HCT116 (cell line): ENCODE data around the gene UBE3D. TPM values are rescaled to one million over a fixed set of nuclear protein-coding genes. Genes with fewer than 3 reads are reported as not detected.

Source experiments
- ATAC-seq: fragments of 200-7000 bp; cut with Tn5 transposase; 2 replicates; pipeline ENCODE4 v1.9.1; 2020; ENCODE audit warnings: mild to moderate bottlenecking, moderate library complexity
- BruUV-seq: library from RNA; stranded (reverse); fragments of 400-500 nt; replicated peaks from 2 replicates; lab custom pipeline; 2021; lab: Mats Ljungman, UMichigan
- CTCF ChIA-PET: fragments of 300-600 bp; sonication (Branson Sonifier 250); formaldehyde crosslinking; loops from one replicate; lab custom pipeline; 2021; ENCODE audit warnings: antibody characterized with exemption; lab: Charles Lee
- POLR2A ChIA-PET: fragments of 300-600, 350-600 bp; sonication (Branson Sonifier 250); formaldehyde crosslinking; loops from one replicate; lab custom pipeline; 2021; ENCODE audit warnings: antibody characterized with exemption; lab: Charles Lee
- RAD21 ChIA-PET, 2 experiments: fragments of 300-600 bp; sonication (Branson Sonifier 250); formaldehyde crosslinking; loops; one replicate each; lab custom pipeline; 2023; ENCODE audit warnings: low total read pairs in 2 of 2; ENCODE audit not compliant: uncharacterized antibody in 2 of 2, unreplicated experiment in 2 of 2, low non-redundant PET in 1 of 2; lab: Charles Lee
- DNase-seq: peaks from one replicate; pipeline ENCODE4 v3.0.0-alpha.2; 2010; ENCODE audit warnings: low read depth, low spot score
- H2AFZ ChIP-seq: fragments of 200-600 bp; shearing (Covaris generic), sonication (generic); 2 replicates; pipeline ENCODE4 v1.6.1; 2017; ENCODE audit warnings: low read depth, mixed run types, mixed read lengths, antibody characterized with exemption, low read length; ENCODE audit not compliant: poor library complexity, severe bottlenecking
- H3K27ac ChIP-seq: 2 replicates; pipeline ENCODE4 v1.5.1; 2012; ENCODE audit warnings: low read depth, low read length
- H3K27me3 ChIP-seq: fragments of 200-600 bp; sonication (generic); 2 replicates; pipeline ENCODE4 v1.6.1; 2016; ENCODE audit warnings: mixed run types, low read length, mixed read lengths; ENCODE audit not compliant: insufficient read depth
- H3K36me3 ChIP-seq, 2 experiments: fragments of 200-500 bp in 1 of 2; fragments of 200-600 bp in 1 of 2; sonication (Bioruptor generic) in 1 of 2; sonication (generic) in 1 of 2; 2 replicates each; pipeline versions ENCODE4 v1.5.1 to v1.6.1; 2014 to 2016; ENCODE audit warnings: low read length in 2 of 2, inconsistent platforms in 1 of 2, mixed read lengths in 1 of 2, mixed run types in 1 of 2; ENCODE audit not compliant: insufficient read depth in 2 of 2, control insufficient read depth in 1 of 2
- H3K4me1 ChIP-seq, 2 experiments: fragments of 200-600 bp in 1 of 2; sonication (generic) in 1 of 2; 2 replicates each; pipeline versions ENCODE4 v1.5.1 to v1.6.1; 2012 to 2017; ENCODE audit warnings: low read length in 2 of 2, inconsistent platforms in 1 of 2, mild to moderate bottlenecking in 1 of 2, mixed read lengths in 1 of 2, mixed run types in 1 of 2, moderate library complexity in 1 of 2; ENCODE audit not compliant: insufficient read depth in 2 of 2, control insufficient read depth in 1 of 2
- H3K4me2 ChIP-seq: fragments of 200-600 bp; sonication (generic); 2 replicates; pipeline ENCODE4 v1.6.1; 2017; ENCODE audit warnings: mixed run types, low read length, mixed read lengths
- H3K4me3 ChIP-seq, 2 experiments: fragments of 200-600 bp in 1 of 2; sonication (generic) in 1 of 2; replicated peaks in 1 of 2; 2 replicates each; pipeline ENCODE4 v1.5.1; 2011 to 2016; ENCODE audit warnings: low read length in 2 of 2, control low read depth in 1 of 2, low read depth in 1 of 2, mild to moderate bottlenecking in 1 of 2, mixed read lengths in 1 of 2, mixed run types in 1 of 2
- H3K79me2 ChIP-seq: fragments of 200-600 bp; sonication (generic); 2 replicates; pipeline ENCODE4 v1.6.1; 2017; ENCODE audit warnings: mild to moderate bottlenecking, mixed run types, low read length, moderate library complexity, mixed read lengths; ENCODE audit not compliant: insufficient read depth
- H3K9ac ChIP-seq: fragments of 200-600 bp; sonication (generic); 2 replicates; pipeline ENCODE4 v1.6.1; 2016; ENCODE audit warnings: low read length, mixed read lengths
- H3K9me2 ChIP-seq: fragments of 200-600 bp; sonication (generic), shearing (Covaris generic); 2 replicates; pipeline ENCODE4 v1.6.1; 2017; ENCODE audit warnings: mixed run types, mild to moderate bottlenecking, moderate library complexity; ENCODE audit not compliant: insufficient read depth
- H3K9me3 ChIP-seq, 2 experiments: fragments of 200-500 bp in 1 of 2; fragments of 200-600 bp in 1 of 2; sonication (Bioruptor generic) in 1 of 2; sonication (generic) in 1 of 2; 2 replicates each; pipeline ENCODE4 v1.6.1; 2014 to 2017; ENCODE audit warnings: low read length in 2 of 2, mixed read lengths in 2 of 2, inconsistent platforms in 1 of 2, low read depth in 1 of 2, mild to moderate bottlenecking in 1 of 2, mixed run types in 1 of 2, moderate library complexity in 1 of 2; ENCODE audit not compliant: control insufficient read depth in 1 of 2, insufficient read depth in 1 of 2
- H4K20me1 ChIP-seq: fragments of 200-600 bp; sonication (generic), shearing (Covaris generic); 2 replicates; pipeline ENCODE4 v1.6.1; 2017; ENCODE audit warnings: mixed run types, mild to moderate bottlenecking, moderate library complexity; ENCODE audit not compliant: insufficient read depth
- CBX3 ChIP-seq: IDR thresholded peaks from 2 replicates; pipeline ENCODE4 v1.6.1; 2012; ENCODE audit warnings: low read depth
- CEBPB ChIP-seq: IDR thresholded peaks from 2 replicates; pipeline ENCODE4 v1.6.1; 2012; ENCODE audit warnings: low read depth
- ELF1 ChIP-seq: IDR thresholded peaks from 2 replicates; pipeline ENCODE4 v1.6.1; 2012; ENCODE audit warnings: low read depth, borderline replicate concordance
- EZH2 ChIP-seq: fragments of 200-600 bp; sonication (generic); IDR thresholded peaks from 2 replicates; pipeline ENCODE4 v1.6.1; 2017; ENCODE audit warnings: antibody characterized with exemption, mixed run types
- FOSL1 ChIP-seq: IDR thresholded peaks from 2 replicates; pipeline ENCODE4 v1.6.1; 2012; ENCODE audit warnings: low read depth
- POLR2A ChIP-seq: IDR thresholded peaks from 2 replicates; pipeline ENCODE4 v1.7.0; 2011; ENCODE audit warnings: borderline replicate concordance; ENCODE audit not compliant: insufficient read depth, insufficient read length; ENCODE audit errors: extremely low read depth
- POLR2AphosphoS5 ChIP-seq: IDR thresholded peaks from 2 replicates; pipeline ENCODE4 v1.6.1; 2011; ENCODE audit warnings: mild to moderate bottlenecking, low read depth, low read length, moderate library complexity
- RAD21 ChIP-seq: IDR thresholded peaks from 2 replicates; pipeline ENCODE4 v1.6.1; 2012; ENCODE audit warnings: low read depth, mild to moderate bottlenecking
- SIN3A ChIP-seq: IDR thresholded peaks from 2 replicates; pipeline ENCODE4 v1.6.1; 2012; ENCODE audit warnings: low read depth
- SP1 ChIP-seq: IDR thresholded peaks from 2 replicates; pipeline ENCODE4 v1.6.1; 2012; ENCODE audit warnings: low read depth
- SRF ChIP-seq: IDR thresholded peaks from 2 replicates; pipeline ENCODE4 v1.6.1; 2012; ENCODE audit warnings: low read depth
- TCF7L2 ChIP-seq: IDR thresholded peaks from 2 replicates; pipeline ENCODE4 v1.7.0; 2011; ENCODE audit warnings: borderline replicate concordance, inconsistent platforms; ENCODE audit not compliant: insufficient read depth, insufficient read length; ENCODE audit errors: extremely low read depth
- YY1 ChIP-seq: IDR thresholded peaks from 2 replicates; pipeline ENCODE4 v1.6.1; 2011; ENCODE audit warnings: low read length, low read depth, moderate library complexity, mild to moderate bottlenecking; ENCODE audit not compliant: insufficient replicate concordance; ENCODE audit errors: extremely low read depth
- ZNF274 ChIP-seq: fragments of 200-500 bp; sonication (Bioruptor generic); IDR thresholded peaks from 2 replicates; pipeline ENCODE4 v1.6.1; 2014; ENCODE audit warnings: mild to moderate bottlenecking, low read depth, low read length, inconsistent platforms
- intact Hi-C: fragments of 100-400 bp; cut with micrococcal nuclease; formaldehyde crosslinking; loops from 2 replicates; pipeline ENCODE4 v1.10.0; 2022
- total RNA-seq: library from RNA; stranded (reverse); gene quantifications from one replicate; pipeline ENCODE4 v1.2.1, GENCODE V29; 2021; ENCODE audit not compliant: unreplicated experiment
- TF ChIP-seq, protein P1 (sequence below): IDR thresholded peaks from 2 replicates; pipeline ENCODE4 v1.6.1; 2012
- TF ChIP-seq, protein P2 (sequence below): IDR thresholded peaks from 2 replicates; pipeline ENCODE4 v1.6.1; 2011; ENCODE audit warnings: mild to moderate bottlenecking, low read length, moderate library complexity; ENCODE audit not compliant: insufficient replicate concordance; ENCODE audit errors: extremely low read depth
- TF ChIP-seq, protein P3 (sequence below), 3 experiments: fragments of 200-600 bp in 1 of 3; sonication (generic) in 1 of 3; IDR thresholded peaks in 2 of 3; conservative IDR thresholded peaks in 1 of 3; 2 replicates each; pipeline ENCODE4 v1.5.1; 2012 to 2017; ENCODE audit warnings: low read depth in 2 of 3, low read length in 2 of 3, antibody characterized with exemption in 1 of 3, borderline replicate concordance in 1 of 3, control low read depth in 1 of 3, mild to moderate bottlenecking in 1 of 3, mixed read lengths in 1 of 3, mixed run types in 1 of 3, moderate library complexity in 1 of 3; ENCODE audit not compliant: insufficient read depth in 1 of 3

Gene UBE3D
- total RNA-seq, 1 experiment from 2014 or later = 9.0 TPM

DNA sequence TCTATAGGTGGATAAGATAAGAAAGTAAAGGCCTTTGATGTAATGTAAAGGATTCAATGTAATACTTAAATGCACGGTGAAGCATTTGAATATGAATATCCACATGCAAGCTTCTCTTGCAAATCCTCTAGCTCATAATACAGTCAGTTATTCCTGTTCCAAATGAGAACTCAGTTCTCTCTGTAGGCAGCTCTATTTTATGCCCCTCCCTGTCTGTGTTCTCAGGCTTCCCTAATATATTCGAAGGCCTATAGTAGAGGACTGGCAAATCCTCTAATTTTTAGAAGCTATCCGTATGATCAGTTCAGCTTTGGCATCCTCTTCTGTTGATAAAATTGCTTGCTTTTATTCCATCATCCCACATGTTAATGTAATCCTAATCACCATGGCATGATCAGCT is 200.2 kb downstream of the UBE3D start:
- intact Hi-C loops = no loop called here

DNA sequence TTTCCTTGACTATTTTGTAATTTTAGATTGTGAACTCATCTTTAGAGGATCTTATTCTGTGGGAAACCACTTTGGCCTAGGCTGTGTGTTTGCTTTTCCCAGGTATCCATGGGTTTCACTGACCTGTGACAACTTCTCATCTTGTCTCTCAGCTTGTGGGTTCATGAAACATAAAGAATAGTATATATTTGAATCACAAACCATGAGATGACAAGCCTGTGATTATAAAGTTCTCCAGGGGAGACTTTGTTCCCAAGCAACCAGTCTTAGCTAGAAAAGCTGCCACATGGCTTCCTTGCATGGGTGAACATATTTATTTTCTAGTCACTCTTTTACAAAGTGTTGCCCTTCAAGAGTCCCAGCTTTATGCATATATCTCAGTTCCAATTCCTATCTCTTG is 201.9 kb downstream of the UBE3D start:
- DNase-seq (no peak), ATAC-seq (no peak)
- peaks cover 20 to 27% of the 10 kb centered on the region in 2 experiments for H3K4me1 ChIP-seq
- no peak overlapping the region for H3K9ac ChIP-seq
- no peak overlapping the region for H3K4me2 ChIP-seq
- no TSS peak for BruUV-seq
- POLR2A ChIA-PET = no interaction called here
- TF ChIP-seq, protein P1, sequence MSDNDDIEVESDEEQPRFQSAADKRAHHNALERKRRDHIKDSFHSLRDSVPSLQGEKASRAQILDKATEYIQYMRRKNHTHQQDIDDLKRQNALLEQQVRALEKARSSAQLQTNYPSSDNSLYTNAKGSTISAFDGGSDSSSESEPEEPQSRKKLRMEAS = no peak
- no peak for TF ChIP-seq SIN3A
- no peak for TF ChIP-seq SP1
- TF ChIP-seq ELF1 = no peak
- TF ChIP-seq POLR2A = no peak
- TF ChIP-seq, protein P2, sequence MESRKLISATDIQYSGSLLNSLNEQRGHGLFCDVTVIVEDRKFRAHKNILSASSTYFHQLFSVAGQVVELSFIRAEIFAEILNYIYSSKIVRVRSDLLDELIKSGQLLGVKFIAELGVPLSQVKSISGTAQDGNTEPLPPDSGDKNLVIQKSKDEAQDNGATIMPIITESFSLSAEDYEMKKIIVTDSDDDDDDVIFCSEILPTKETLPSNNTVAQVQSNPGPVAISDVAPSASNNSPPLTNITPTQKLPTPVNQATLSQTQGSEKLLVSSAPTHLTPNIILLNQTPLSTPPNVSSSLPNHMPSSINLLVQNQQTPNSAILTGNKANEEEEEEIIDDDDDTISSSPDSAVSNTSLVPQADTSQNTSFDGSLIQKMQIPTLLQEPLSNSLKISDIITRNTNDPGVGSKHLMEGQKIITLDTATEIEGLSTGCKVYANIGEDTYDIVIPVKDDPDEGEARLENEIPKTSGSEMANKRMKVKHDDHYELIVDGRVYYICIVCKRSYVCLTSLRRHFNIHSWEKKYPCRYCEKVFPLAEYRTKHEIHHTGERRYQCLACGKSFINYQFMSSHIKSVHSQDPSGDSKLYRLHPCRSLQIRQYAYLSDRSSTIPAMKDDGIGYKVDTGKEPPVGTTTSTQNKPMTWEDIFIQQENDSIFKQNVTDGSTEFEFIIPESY = no peak
- TF ChIP-seq, protein P3, sequence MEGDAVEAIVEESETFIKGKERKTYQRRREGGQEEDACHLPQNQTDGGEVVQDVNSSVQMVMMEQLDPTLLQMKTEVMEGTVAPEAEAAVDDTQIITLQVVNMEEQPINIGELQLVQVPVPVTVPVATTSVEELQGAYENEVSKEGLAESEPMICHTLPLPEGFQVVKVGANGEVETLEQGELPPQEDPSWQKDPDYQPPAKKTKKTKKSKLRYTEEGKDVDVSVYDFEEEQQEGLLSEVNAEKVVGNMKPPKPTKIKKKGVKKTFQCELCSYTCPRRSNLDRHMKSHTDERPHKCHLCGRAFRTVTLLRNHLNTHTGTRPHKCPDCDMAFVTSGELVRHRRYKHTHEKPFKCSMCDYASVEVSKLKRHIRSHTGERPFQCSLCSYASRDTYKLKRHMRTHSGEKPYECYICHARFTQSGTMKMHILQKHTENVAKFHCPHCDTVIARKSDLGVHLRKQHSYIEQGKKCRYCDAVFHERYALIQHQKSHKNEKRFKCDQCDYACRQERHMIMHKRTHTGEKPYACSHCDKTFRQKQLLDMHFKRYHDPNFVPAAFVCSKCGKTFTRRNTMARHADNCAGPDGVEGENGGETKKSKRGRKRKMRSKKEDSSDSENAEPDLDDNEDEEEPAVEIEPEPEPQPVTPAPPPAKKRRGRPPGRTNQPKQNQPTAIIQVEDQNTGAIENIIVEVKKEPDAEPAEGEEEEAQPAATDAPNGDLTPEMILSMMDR (IDR thresholded peaks at IDR 0.05 in 2 of 3, conservative IDR thresholded peaks at IDR 0.05 in 1 of 3; ENCODE audit: borderline replicate concordance in 1 of 3, insufficient read depth in 1 of 3, low read depth in 2 of 3, low read length in 2 of 3) = no peak
- no peak for TF ChIP-seq FOSL1
- no peak for TF ChIP-seq TCF7L2
- no peak for TF ChIP-seq CBX3
- TF ChIP-seq POLR2AphosphoS5 = no peak
- TF ChIP-seq RAD21 = no peak
- no peak for TF ChIP-seq ZNF274
- TF ChIP-seq YY1 = no peak
- TF ChIP-seq CEBPB = no peak
- no peaks in the 10 kb centered on the region for H3K79me2 ChIP-seq
- H4K20me1 ChIP-seq = no peaks in the 10 kb centered on the region
- H3K27me3 ChIP-seq = no peaks in the 10 kb centered on the region
- no peaks in the 10 kb centered on the region for H3K9me3 ChIP-seq
- no peak overlapping the region for H3K4me3 ChIP-seq
- H3K9me2 ChIP-seq = no peaks in the 10 kb centered on the region
- RAD21 ChIA-PET = no interaction called here
- no peak overlapping the region for H2AFZ ChIP-seq
- no peaks in the 10 kb centered on the region for H3K36me3 ChIP-seq
- CTCF ChIA-PET = no interaction called here
- no peak overlapping the region for H3K27ac ChIP-seq
- intact Hi-C loops = no loop called here

More for the DNA sequence above, 200.2 kb downstream of the UBE3D start:
- no peaks in the 10 kb centered on the region for H3K36me3 ChIP-seq
- H3K4me3 ChIP-seq = no peak overlapping the region
- H3K27ac ChIP-seq = no peak overlapping the region
- no peaks in the 10 kb centered on the region for H3K27me3 ChIP-seq
- ChIA-PET RAD21 (no interaction called here), CTCF (no interaction called here), POLR2A (no interaction called here)
- no peaks in the 10 kb centered on the region for H3K9me2 ChIP-seq
- no peaks in the 10 kb centered on the region for H4K20me1 ChIP-seq
- H2AFZ ChIP-seq = no peak overlapping the region
- H3K9ac ChIP-seq = no peak overlapping the region
- no TSS peak for BruUV-seq
- H3K9me3 ChIP-seq = no peaks in the 10 kb centered on the region
- ATAC-seq (no peak), DNase-seq (no peak)
- H3K4me2 ChIP-seq = no peak overlapping the region
- TF ChIP-seq SRF (no peak), SP1 (no peak), ELF1 (no peak), FOSL1 (no peak), EZH2 (no peak), SIN3A (no peak)
- TF ChIP-seq, protein P1 = no peak
- H3K4me1 ChIP-seq = peaks cover 20 to 27% of the 10 kb centered on the region in 2 experiments
- H3K79me2 ChIP-seq = no peaks in the 10 kb centered on the region
